Cardiac septum (tissue), 1 donor: ENCODE results near the gene SPECC1L. TPM values are rescaled to one million over a fixed set of nuclear protein-coding genes. Genes with fewer than 3 reads are reported as not detected.

Experiments used
- DNase-seq: peaks from one replicate; pipeline ENCODE4 v3.0.0-alpha.2; 2020; ENCODE audit warnings: low spot score
- intact Hi-C: fragments of 100-400 bp; cut with DNase I; formaldehyde crosslinking; loops from one replicate; pipeline ENCODE4 v1.14.0; 2022
- total RNA-seq: library from RNA; stranded (reverse); fragmentation: NEBNext Ultra II Directional; extraction: Animal tissue kit (Norgen Biotek cat#: 25700); gene quantifications from one replicate; pipeline ENCODE4 v1.2.1, GENCODE V29; 2021
- donor health status: DM: no; HTN: no; CAD: no.

The SPECC1L gene
- total RNA-seq, 1 donor from 2014 or later, result 52.8 TPM

GRCh38 chr22:24338726-24339451 is 68.3 kb downstream of the SPECC1L start:
- intact Hi-C loops, result no loop called here

DNA sequence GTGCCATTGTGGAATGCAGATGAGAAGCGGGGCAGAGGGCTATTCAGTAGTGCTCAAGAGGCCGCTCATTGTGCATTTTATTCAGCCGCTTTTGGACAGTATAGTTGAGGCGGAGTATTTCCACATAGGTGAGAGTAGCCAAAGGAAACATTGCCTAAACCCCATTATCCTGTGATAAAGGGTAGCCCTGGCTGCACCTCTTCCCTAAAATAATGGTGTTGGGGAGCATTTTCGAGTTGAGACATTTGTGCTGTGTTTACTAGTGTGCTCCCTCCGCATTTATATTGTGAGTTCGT is 68.8 kb downstream of the SPECC1L start:
- intact Hi-C loops, result no loop called here
- no peak for DNase-seq

More at GRCh38 chr22:24338726-24339451, 68.3 kb downstream of the SPECC1L start:
- DNase-seq, result no peak

- intact Hi-C loops, result no loop called here
- no peak for DNase-seq
Observed at GRCh38 chr22:24341627-24342026, 71.0 kb downstream of the SPECC1L start.

DNA sequence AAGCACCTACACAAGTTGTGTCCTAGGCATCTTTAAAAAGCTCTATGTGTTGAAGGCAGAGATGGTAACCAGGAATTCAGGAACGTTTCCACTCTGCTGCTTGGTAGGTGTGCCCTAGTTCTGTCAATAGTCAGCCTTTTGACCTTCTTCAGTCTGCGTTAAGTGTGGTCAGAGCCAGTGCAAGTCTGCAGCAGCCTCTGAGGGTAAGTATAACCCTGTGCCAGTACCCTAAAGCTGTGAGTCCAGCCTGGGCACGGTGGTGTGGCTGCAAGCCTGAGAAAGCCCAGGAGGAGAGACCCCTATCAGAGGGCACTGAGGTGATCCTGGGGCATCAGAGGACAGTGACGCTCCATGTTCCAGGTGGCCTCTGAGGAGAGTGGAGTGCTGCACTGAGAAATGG is 80.0 kb downstream of the SPECC1L start:
- intact Hi-C loops, result no loop called here
- DNase-seq, result no peak

DNA sequence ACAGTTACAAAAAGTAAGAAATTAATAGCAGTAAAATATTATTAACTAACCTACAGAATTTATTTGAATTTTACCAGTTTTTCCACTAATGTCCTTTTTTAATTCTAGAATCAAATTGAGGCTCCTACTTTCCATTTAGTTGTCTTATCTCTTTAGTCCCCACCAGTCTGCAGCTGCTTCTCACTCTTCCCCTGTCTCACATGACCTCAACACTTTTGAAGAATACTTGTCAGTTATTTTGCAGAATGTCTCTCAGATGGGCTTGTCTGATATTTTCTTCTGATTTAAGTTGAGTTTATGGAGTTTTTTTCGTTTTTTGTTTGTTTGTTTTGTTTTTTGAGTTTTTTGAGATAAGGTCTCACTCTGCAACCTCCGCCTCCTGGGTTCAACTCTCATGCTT is 82.5 kb downstream of the SPECC1L start:
- intact Hi-C loops, result no loop called here

DNA sequence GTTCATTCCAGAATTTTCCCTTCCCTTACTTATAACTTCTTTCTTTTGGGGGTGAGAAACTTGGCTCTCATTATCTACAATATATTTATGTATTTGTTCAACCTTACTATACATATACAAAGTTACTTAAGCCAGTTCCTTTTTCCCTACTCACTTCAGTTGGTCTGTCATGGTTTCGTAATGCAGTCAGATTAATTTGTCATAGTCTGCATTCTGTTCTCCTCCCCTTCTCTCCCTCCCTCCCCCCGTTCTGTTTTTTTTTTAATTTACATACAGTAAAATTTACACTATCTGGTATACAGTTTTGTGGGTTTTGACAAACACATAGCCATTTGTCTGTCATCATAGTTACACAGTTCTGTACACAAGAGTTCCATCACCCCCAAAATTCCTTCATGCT is 84.9 kb downstream of the SPECC1L start:
- DNase-seq, result no peak
- intact Hi-C loops, result loop anchor here (5.0 kb wide), 1 partner anchor 52 kb away; no protein-coding TSS in a partner anchor

More for the DNA sequence above, 82.5 kb downstream of the SPECC1L start:
- DNase-seq, result no peak

DNA sequence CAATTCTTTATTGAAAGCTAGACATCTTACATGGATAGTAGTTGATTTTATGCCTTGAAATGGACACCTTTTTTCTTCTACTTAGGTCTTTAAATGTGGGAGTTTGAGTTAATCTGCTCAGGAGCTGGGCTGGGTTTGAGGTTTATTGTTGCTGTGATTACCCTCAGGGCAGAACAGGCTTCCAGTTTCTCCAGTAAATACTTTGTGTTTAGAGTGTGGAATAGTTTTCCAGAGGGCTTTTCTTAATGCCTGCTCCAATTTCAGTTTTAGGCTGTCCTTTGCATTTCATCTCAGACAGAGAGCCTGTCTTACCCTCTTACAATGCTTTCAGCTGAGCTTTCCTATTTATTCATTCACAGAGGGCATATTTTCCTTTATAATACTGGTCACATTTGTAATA is 86.9 kb downstream of the SPECC1L start:
- intact Hi-C loops, result loop anchor here (5.0 kb wide), 1 partner anchor 50 kb away; no protein-coding TSS in a partner anchor
- no peak for DNase-seq

GRCh38 chr22:24358105-24358836 is 87.6 kb downstream of the SPECC1L start:
- intact Hi-C loops, result loop anchor here (5.0 kb wide), 1 partner anchor 49 kb away; no protein-coding TSS in a partner anchor
- DNase-seq, result no peak

- intact Hi-C loops, result loop anchor here (5.0 kb wide), 1 partner anchor 48 kb away; no protein-coding TSS in a partner anchor
- DNase-seq, result no peak
Observed at GRCh38 chr22:24359452-24360120, 89.0 kb downstream of the SPECC1L start.

DNA sequence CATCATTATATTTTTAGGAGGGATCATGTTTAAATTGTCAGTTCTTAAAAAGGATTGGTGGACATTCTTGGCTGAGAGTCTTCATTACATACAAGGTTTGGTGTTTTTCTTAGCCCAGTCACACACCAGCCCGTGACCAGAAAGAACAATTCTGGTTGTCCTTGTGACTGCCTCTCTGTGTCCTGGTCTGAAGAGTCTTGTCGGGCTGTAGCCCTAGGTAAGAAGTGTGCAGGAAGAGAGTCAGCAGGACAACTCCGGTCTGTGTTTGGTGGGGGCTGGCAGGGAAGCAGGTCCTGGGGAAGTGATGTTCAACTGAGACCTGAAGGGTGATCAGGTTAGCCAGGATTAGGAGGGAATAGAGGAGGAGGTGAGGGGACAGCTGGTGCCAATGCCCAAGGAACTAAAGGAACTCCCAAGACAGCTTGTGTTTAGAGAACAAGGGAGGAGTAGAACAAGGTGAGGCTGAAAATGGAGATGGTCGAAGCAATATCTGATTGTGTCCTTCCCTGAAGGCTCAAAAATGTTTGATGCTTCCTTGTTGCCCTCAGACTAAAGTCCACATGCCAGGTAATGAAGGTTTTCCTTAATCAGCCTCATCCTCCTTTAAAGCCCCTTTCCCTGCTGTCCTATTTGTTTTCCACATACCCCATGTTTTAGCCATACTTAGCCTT is 91.5 kb downstream of the SPECC1L start:
- intact Hi-C loops, result no loop called here

GRCh38 chr22:24363243-24363642 is 92.6 kb downstream of the SPECC1L start:
- no peak for DNase-seq
- intact Hi-C loops, result no loop called here

More for the DNA sequence above, 91.5 kb downstream of the SPECC1L start:
- no peak for DNase-seq

- intact Hi-C loops, result no loop called here
- no peak for DNase-seq
Observed at GRCh38 chr22:24366701-24367100, 96.1 kb downstream of the SPECC1L start.

DNA sequence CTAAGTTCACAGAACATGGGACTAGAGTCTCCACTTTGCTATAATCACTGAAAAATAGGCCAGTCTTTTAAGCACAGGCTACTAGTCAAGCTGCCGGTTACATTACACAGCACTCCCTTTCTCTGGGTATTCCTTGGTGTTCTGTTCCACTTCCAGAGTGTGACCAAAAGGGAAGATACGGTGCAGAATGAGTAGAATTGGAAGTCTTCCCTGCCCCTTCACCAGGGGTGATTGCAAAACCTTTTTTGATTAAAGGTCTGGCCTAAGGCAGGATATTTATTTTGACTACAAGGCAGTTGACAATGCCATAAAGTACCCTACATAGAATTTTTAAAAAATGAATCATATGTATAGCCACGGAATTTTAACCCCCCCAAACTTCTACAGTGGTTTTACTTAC is 97.2 kb downstream of the SPECC1L start:
- intact Hi-C loops, result no loop called here

GRCh38 chr22:24370401-24370800 is 99.8 kb downstream of the SPECC1L start:
- DNase-seq, result no peak
- intact Hi-C loops, result no loop called here

More for the DNA sequence above, 97.2 kb downstream of the SPECC1L start:
- DNase-seq, result no peak

GRCh38 chr22:24376002-24376401 is 105.4 kb downstream of the SPECC1L start:
- no peak for DNase-seq
- intact Hi-C loops, result no loop called here

GRCh38 chr22:24376586-24376985 is 106.0 kb downstream of the SPECC1L start:
- intact Hi-C loops, result no loop called here
- DNase-seq, result no peak

DNA sequence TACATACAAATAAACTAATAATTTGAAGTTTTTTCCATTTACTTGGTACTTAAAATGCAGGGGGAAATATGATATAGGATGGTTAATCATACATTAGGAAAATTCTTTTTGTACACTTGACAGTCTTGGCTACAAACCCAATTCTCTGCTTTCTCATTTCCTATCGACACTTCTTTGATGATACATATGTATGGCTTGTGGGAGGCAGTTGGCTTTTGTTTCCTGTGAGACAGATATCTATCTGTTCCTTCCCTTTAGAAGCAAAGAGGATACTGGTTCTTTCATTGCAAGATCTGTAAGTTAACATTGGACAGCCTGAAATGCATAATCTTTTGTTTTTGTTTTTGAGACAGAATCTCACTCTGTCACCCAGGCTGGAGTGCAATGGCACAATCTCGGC is 108.9 kb downstream of the SPECC1L start:
- no peak for DNase-seq
- intact Hi-C loops, result no loop called here

DNA sequence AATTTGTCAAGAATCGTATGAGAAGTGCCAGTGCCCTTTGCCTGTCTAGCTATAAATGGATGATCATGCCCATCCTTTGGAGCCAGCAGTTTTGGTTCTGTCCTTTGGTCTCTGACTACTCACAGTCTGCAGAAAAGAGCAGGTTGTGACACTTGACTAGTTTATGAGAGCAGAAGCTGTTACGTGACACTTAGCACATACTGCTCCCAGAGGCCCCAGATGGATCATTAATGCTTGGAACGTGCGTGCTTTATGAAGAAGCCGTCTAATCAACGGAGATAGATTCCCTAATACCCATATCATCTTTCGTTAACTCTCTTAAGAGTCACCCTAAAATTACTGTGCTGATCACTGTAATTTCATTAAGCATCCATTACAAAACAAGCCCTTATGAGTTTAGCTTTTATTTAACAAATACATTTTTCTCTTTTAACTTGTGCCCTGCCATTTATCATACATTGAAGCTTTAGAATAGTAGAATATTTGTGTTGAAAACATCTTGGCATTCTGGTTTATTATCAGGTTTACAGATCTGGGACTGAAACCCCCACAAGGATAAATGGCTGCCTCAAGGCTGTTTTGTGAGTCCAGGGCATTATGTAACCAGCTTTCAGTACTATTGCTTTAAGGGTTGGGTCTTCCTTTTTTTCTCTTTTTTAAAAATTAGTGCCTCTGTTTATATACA is 109.7 kb downstream of the SPECC1L start:
- DNase-seq, result no peak
- intact Hi-C loops, result no loop called here

DNA sequence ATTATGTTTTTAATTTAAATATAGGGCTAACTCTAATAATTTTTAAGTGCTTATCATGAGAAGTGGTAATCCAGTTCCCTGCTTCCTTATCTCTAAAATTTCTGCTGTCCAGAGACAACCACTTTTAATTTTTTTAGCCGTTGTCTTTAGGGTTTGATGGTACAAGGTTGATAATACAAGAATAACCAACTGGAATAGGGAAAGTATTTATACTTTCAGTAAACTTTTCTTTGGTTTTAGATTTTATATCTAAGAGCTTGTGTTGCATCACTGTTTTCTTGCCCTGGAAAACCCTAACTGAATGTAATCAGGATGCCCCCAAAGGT is 110.2 kb downstream of the SPECC1L start:
- DNase-seq, result no peak
- intact Hi-C loops, result no loop called here

GRCh38 chr22:24383061-24383460 is 112.4 kb downstream of the SPECC1L start:
- intact Hi-C loops, result no loop called here
- no peak for DNase-seq
